ENCODE measurements around the gene ANKMY1. TPM values are rescaled to one million over a fixed set of nuclear protein-coding genes. Genes with fewer than 3 reads are reported as not detected.

The ANKMY1 gene, protein sequence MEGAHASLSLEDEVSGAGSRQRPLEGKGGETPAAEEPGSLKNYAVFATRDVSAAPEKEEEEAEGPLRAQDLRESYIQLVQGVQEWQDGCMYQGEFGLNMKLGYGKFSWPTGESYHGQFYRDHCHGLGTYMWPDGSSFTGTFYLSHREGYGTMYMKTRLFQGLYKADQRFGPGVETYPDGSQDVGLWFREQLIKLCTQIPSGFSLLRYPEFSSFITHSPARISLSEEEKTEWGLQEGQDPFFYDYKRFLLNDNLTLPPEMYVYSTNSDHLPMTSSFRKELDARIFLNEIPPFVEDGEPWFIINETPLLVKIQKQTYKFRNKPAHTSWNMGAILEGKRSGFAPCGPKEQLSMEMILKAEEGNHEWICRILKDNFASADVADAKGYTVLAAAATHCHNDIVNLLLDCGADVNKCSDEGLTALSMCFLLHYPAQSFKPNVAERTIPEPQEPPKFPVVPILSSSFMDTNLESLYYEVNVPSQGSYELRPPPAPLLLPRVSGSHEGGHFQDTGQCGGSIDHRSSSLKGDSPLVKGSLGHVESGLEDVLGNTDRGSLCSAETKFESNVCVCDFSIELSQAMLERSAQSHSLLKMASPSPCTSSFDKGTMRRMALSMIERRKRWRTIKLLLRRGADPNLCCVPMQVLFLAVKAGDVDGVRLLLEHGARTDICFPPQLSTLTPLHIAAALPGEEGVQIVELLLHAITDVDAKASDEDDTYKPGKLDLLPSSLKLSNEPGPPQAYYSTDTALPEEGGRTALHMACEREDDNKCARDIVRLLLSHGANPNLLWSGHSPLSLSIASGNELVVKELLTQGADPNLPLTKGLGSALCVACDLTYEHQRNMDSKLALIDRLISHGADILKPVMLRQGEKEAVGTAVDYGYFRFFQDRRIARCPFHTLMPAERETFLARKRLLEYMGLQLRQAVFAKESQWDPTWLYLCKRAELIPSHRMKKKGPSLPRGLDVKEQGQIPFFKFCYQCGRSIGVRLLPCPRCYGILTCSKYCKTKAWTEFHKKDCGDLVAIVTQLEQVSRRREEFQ
- 16.9 and 28.5 TPM in 2 replicates for total RNA-seq
- long read RNA-seq, partial matches to known transcripts: 1 of 15 reads
- long read RNA-seq, other reads (novel, unspliced or antisense): 14 of 15 reads

DNA sequence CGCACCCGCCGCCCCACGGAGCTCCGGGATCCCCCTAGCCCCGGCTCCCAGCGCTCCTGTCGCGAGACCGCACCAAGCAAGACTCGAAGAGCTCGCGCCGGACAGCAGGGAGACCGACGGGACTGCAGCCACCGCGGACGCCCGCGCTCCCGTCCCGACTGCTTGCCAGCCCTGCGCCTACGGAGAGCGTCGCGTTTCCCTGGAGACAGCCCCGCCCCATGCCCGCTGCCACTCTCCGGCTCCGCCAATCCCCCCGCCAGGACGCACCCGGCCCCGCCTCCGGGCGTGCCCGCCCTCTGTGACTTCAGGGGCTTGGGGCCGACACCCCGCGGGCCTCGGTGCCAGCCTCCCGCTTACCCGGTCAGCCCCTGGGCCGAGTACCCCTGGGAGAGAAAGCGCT, at the start of gene ANKMY1:
Gene ANKMY1 (minus strand): TSS at position 181 of the 400 bp plus-strand sequence. CDS start 653 bp downstream, outside the sequence.
- H3K4me3 Mint-ChIP-seq (ENCODE audit: unreplicated experiment): peak within 1 kb of the TSS; percentile 32
- no peaks in the 10 kb centered on the region for H3K36me3 Mint-ChIP-seq (ENCODE audit: unreplicated experiment)
- TF ChIP-seq, protein P1, sequence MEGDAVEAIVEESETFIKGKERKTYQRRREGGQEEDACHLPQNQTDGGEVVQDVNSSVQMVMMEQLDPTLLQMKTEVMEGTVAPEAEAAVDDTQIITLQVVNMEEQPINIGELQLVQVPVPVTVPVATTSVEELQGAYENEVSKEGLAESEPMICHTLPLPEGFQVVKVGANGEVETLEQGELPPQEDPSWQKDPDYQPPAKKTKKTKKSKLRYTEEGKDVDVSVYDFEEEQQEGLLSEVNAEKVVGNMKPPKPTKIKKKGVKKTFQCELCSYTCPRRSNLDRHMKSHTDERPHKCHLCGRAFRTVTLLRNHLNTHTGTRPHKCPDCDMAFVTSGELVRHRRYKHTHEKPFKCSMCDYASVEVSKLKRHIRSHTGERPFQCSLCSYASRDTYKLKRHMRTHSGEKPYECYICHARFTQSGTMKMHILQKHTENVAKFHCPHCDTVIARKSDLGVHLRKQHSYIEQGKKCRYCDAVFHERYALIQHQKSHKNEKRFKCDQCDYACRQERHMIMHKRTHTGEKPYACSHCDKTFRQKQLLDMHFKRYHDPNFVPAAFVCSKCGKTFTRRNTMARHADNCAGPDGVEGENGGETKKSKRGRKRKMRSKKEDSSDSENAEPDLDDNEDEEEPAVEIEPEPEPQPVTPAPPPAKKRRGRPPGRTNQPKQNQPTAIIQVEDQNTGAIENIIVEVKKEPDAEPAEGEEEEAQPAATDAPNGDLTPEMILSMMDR (IDR thresholded peaks at IDR 0.05): no peak
- peak within 1 kb of the TSS; percentile 23 for H3K27ac Mint-ChIP-seq (ENCODE audit: unreplicated experiment)
- peak; percentile 86 for DNase-seq (ENCODE audit: extremely low spot score, unreplicated experiment)
- peaks cover 33% of the 10 kb centered on the region for H3K4me1 Mint-ChIP-seq (ENCODE audit: unreplicated experiment)
- no peaks in the 10 kb centered on the region for H3K27me3 Mint-ChIP-seq (ENCODE audit: unreplicated experiment)
- H3K9me3 Mint-ChIP-seq (ENCODE audit: unreplicated experiment): no peaks in the 10 kb centered on the region

DNA sequence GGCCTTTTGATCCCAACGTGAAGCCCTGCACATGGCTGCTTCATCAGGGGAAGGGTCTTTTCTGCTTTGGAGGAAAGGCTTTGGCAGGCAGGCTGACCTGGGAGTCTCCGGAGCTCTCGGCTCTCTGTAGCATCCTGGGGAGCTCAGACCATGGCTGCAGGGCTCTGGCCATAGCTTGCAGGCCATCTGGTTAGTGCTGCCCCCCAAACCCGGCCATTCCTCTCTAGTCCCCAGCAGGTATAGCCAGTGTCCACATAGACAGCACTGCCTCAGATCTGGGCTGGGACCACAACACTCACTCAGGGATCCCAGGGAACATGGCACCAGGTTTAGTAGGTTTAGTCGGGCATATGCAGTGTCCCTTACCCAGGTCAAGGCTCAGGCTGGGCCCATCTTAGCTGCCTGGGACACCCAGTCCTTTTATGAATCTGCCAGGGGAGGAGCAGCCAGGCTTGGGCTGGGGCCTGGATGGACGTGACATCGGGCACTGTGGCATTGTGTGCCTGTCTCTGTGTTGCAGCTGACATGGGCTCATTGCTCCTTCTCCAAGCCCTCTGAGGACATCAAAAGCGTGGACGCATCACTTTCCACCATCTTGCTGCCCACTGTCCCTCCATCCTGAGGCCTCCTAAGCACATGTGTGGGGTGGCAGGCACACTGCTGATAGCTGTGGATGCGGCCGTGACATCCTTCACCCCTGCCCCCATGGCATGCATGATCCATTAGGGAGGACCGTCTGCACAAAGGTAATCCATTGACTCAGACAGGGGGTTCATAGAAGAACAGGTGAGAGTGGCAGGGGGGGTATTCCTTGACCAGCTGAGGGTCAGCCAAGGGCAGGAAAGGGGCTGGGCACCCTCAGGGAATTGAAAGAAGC, 48.3 kb upstream of the ANKMY1 start:
- Mint-ChIP-seq H3K27ac (ENCODE audit: unreplicated experiment) (no peak overlapping the region), H3K4me1 (ENCODE audit: unreplicated experiment) (peaks cover 5% of the 10 kb centered on the region), H3K9me3 (ENCODE audit: unreplicated experiment) (no peaks in the 10 kb centered on the region), H3K27me3 (ENCODE audit: unreplicated experiment) (no peaks in the 10 kb centered on the region), H3K36me3 (ENCODE audit: unreplicated experiment) (no peaks in the 10 kb centered on the region), H3K4me3 (ENCODE audit: unreplicated experiment) (no peak overlapping the region)
- TF ChIP-seq, protein P1 (IDR thresholded peaks at IDR 0.05): no peak
- no peak for DNase-seq (ENCODE audit: extremely low spot score, unreplicated experiment)

DNA sequence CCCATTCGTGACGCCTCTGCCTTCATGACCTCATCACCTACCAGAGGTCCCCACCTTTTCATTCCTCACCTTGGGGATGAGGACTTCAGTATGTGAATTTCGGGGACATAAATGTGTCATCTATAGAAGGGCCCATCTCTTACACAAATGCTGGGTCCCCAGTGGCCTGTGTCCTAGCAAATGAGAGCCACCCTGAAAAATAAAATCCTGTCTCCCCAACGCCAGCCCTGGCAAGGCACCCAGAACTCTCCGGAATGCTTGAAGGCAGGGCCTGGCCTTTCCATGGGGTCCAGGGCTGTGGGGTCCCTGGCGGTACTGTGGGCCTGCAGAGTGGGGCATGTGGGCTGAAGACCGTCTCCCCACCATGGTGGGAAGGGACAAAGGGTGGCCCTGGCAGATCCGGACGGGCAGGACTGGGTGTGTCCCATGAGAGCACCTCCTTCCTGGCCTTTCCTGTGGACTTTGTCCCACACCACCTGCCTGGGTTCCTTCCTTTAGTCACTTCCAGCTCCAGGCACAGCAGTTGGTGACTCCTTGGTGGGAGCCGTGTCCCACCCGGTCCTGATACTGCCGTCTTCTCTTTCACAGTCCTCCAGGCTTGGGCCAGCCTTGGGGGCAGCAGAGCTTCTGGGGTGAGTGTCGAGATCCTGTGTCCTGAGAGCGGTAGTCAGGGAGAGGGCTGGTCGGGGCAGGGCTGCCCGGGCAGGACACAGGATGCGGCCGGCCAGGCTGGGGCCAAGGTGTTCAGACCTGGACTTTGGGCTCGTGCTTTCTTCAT, 47.3 kb upstream of the ANKMY1 start:
- no peaks in the 10 kb centered on the region for H3K9me3 Mint-ChIP-seq (ENCODE audit: unreplicated experiment)
- no peak for DNase-seq (ENCODE audit: extremely low spot score, unreplicated experiment)
- no peak overlapping the region for H3K27ac Mint-ChIP-seq (ENCODE audit: unreplicated experiment)
- TF ChIP-seq, protein P1 (IDR thresholded peaks at IDR 0.05): no peak
- no peaks in the 10 kb centered on the region for H3K27me3 Mint-ChIP-seq (ENCODE audit: unreplicated experiment)
- H3K36me3 Mint-ChIP-seq (ENCODE audit: unreplicated experiment): no peaks in the 10 kb centered on the region
- H3K4me1 Mint-ChIP-seq (ENCODE audit: unreplicated experiment): peaks cover 5% of the 10 kb centered on the region
- no peak overlapping the region for H3K4me3 Mint-ChIP-seq (ENCODE audit: unreplicated experiment)

DNA sequence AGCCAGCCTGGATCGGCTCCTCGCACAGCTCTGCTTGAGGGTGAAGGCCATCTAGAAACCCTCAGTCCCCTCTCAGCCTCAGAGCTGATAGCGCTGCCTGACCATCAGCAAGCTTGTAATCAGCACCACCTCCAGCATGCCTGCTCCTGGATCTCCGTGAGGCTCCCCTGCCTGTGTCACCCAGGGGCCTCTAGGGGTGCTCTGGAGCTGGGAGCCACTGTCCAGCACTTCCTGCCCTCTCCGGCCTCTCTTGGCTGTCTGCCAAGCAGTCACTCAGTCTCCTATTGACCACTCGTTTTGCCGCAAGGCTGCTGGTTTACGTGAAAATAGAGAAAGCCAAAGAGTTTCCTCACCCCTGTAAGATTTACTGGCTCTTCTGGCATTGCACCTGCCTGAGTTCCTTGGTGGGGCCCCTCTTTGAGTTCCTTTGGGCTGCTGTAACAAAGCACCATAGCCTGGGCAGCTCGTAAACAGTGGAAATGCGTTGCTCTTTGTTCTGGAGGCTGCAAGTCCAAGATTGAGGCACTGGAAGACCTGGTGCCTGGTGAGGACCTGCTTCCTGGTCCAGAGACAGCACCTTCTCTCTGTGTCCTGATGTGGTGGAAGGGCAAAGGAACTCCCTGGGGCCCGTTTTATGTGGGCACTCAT, 46.6 kb upstream of the ANKMY1 start:
- no peaks in the 10 kb centered on the region for H3K9me3 Mint-ChIP-seq (ENCODE audit: unreplicated experiment)
- peaks cover 5% of the 10 kb centered on the region for H3K4me1 Mint-ChIP-seq (ENCODE audit: unreplicated experiment)
- H3K4me3 Mint-ChIP-seq (ENCODE audit: unreplicated experiment): no peak overlapping the region
- TF ChIP-seq, protein P1 (IDR thresholded peaks at IDR 0.05): peak; percentile 58
- no peaks in the 10 kb centered on the region for H3K27me3 Mint-ChIP-seq (ENCODE audit: unreplicated experiment)
- no peak for DNase-seq (ENCODE audit: extremely low spot score, unreplicated experiment)
- H3K36me3 Mint-ChIP-seq (ENCODE audit: unreplicated experiment): no peaks in the 10 kb centered on the region
- no peak overlapping the region for H3K27ac Mint-ChIP-seq (ENCODE audit: unreplicated experiment)

All from osteocyte (in vitro differentiated cells).